ENCODE measurements around the gene SREBF1.

Gene SREBF1

GRCh38 chr17:17781591-17782496 lies 54.9 kb downstream of the SREBF1 start:
- no peaks in the 10 kb centered on the region for H3K36me3 ChIP-seq (ENCODE audit: control insufficient read depth, insufficient read depth, low read length)
- H3K4me1 ChIP-seq (ENCODE audit: control insufficient read depth, insufficient read depth, low read length, poor library complexity, severe bottlenecking): peaks cover 17% of the 10 kb centered on the region
- DNase-seq: peak in 2 of 3 donors; percentile 18
- H3K9me3 ChIP-seq (ENCODE audit: control insufficient read depth, low read length): no peaks in the 10 kb centered on the region
- no peaks in the 10 kb centered on the region for H3K27me3 ChIP-seq (replicated peaks; ENCODE audit: control insufficient read depth, insufficient read depth, low read length, poor library complexity, severe bottlenecking)
- peak overlapping the region; percentile 32 for H3K27ac ChIP-seq (ENCODE audit: insufficient read depth, low read length, poor library complexity, severe bottlenecking)
- peak overlapping the region; percentile 68 for H3K4me3 ChIP-seq (ENCODE audit: insufficient read depth, low read depth, low read length, poor library complexity, severe bottlenecking)

- no peaks in the 10 kb centered on the region for H3K27me3 ChIP-seq (replicated peaks; ENCODE audit: control insufficient read depth, insufficient read depth, low read length, poor library complexity, severe bottlenecking)
- H3K4me1 ChIP-seq (ENCODE audit: control insufficient read depth, insufficient read depth, low read length, poor library complexity, severe bottlenecking): peaks cover 17% of the 10 kb centered on the region
- H3K4me3 ChIP-seq (ENCODE audit: insufficient read depth, low read depth, low read length, poor library complexity, severe bottlenecking): no peak overlapping the region
- no peaks in the 10 kb centered on the region for H3K9me3 ChIP-seq (ENCODE audit: control insufficient read depth, low read length)
- no peak for DNase-seq
- no peak overlapping the region for H3K27ac ChIP-seq (ENCODE audit: insufficient read depth, low read length, poor library complexity, severe bottlenecking)
- H3K36me3 ChIP-seq (ENCODE audit: control insufficient read depth, insufficient read depth, low read length): no peaks in the 10 kb centered on the region
Observed at GRCh38 chr17:17780922-17781590, 55.7 kb downstream of the SREBF1 start.

GRCh38 chr17:17779015-17779611 lies 57.7 kb downstream of the SREBF1 start:
- Histone ChIP-seq H3K4me1 (ENCODE audit: control insufficient read depth, insufficient read depth, low read length, poor library complexity, severe bottlenecking) (peaks cover 12% of the 10 kb centered on the region), H3K27ac (ENCODE audit: insufficient read depth, low read length, poor library complexity, severe bottlenecking) (no peak overlapping the region), H3K27me3 (replicated peaks; ENCODE audit: control insufficient read depth, insufficient read depth, low read length, poor library complexity, severe bottlenecking) (no peaks in the 10 kb centered on the region), H3K36me3 (ENCODE audit: control insufficient read depth, insufficient read depth, low read length) (no peaks in the 10 kb centered on the region), H3K9me3 (ENCODE audit: control insufficient read depth, low read length) (no peaks in the 10 kb centered on the region), H3K4me3 (ENCODE audit: insufficient read depth, low read depth, low read length, poor library complexity, severe bottlenecking) (no peak overlapping the region)
- DNase-seq: no peak

- H3K9me3 ChIP-seq (ENCODE audit: control insufficient read depth, low read length): no peaks in the 10 kb centered on the region
- H3K27me3 ChIP-seq (replicated peaks; ENCODE audit: control insufficient read depth, insufficient read depth, low read length, poor library complexity, severe bottlenecking): no peaks in the 10 kb centered on the region
- DNase-seq: no peak
- H3K4me3 ChIP-seq (ENCODE audit: insufficient read depth, low read depth, low read length, poor library complexity, severe bottlenecking): no peak overlapping the region
- peaks cover 8% of the 10 kb centered on the region for H3K4me1 ChIP-seq (ENCODE audit: control insufficient read depth, insufficient read depth, low read length, poor library complexity, severe bottlenecking)
- no peak overlapping the region for H3K27ac ChIP-seq (ENCODE audit: insufficient read depth, low read length, poor library complexity, severe bottlenecking)
- no peaks in the 10 kb centered on the region for H3K36me3 ChIP-seq (ENCODE audit: control insufficient read depth, insufficient read depth, low read length)
Observed at GRCh38 chr17:17778308-17779014, 58.3 kb downstream of the SREBF1 start.

GRCh38 chr17:17776889-17777288 lies 59.9 kb downstream of the SREBF1 start:
- no peak for DNase-seq
- peaks cover 2% of the 10 kb centered on the region for H3K4me1 ChIP-seq (ENCODE audit: control insufficient read depth, insufficient read depth, low read length, poor library complexity, severe bottlenecking)

GRCh38 chr17:17774009-17774881 lies 62.5 kb downstream of the SREBF1 start:
- H3K4me3 ChIP-seq (ENCODE audit: insufficient read depth, low read depth, low read length, poor library complexity, severe bottlenecking): no peak overlapping the region
- H3K9me3 ChIP-seq (ENCODE audit: control insufficient read depth, low read length): no peaks in the 10 kb centered on the region
- no peak overlapping the region for H3K27ac ChIP-seq (ENCODE audit: insufficient read depth, low read length, poor library complexity, severe bottlenecking)
- H3K36me3 ChIP-seq (ENCODE audit: control insufficient read depth, insufficient read depth, low read length): no peaks in the 10 kb centered on the region
- no peaks in the 10 kb centered on the region for H3K4me1 ChIP-seq (ENCODE audit: control insufficient read depth, insufficient read depth, low read length, poor library complexity, severe bottlenecking)
- no peak for DNase-seq
- H3K27me3 ChIP-seq (replicated peaks; ENCODE audit: control insufficient read depth, insufficient read depth, low read length, poor library complexity, severe bottlenecking): no peaks in the 10 kb centered on the region

More at GRCh38 chr17:17776889-17777288, 59.9 kb downstream of the SREBF1 start:
- Histone ChIP-seq H3K27ac (ENCODE audit: insufficient read depth, low read length, poor library complexity, severe bottlenecking) (no peak overlapping the region), H3K36me3 (ENCODE audit: control insufficient read depth, insufficient read depth, low read length) (no peaks in the 10 kb centered on the region), H3K27me3 (replicated peaks; ENCODE audit: control insufficient read depth, insufficient read depth, low read length, poor library complexity, severe bottlenecking) (no peaks in the 10 kb centered on the region), H3K9me3 (ENCODE audit: control insufficient read depth, low read length) (no peaks in the 10 kb centered on the region), H3K4me3 (ENCODE audit: insufficient read depth, low read depth, low read length, poor library complexity, severe bottlenecking) (no peak overlapping the region)

GRCh38 chr17:17772231-17772630 lies 64.6 kb downstream of the SREBF1 start:
- DNase-seq: no peak
- no peaks in the 10 kb centered on the region for H3K4me1 ChIP-seq (ENCODE audit: control insufficient read depth, insufficient read depth, low read length, poor library complexity, severe bottlenecking)
- no peaks in the 10 kb centered on the region for H3K36me3 ChIP-seq (ENCODE audit: control insufficient read depth, insufficient read depth, low read length)
- no peak overlapping the region for H3K4me3 ChIP-seq (ENCODE audit: insufficient read depth, low read depth, low read length, poor library complexity, severe bottlenecking)
- no peaks in the 10 kb centered on the region for H3K9me3 ChIP-seq (ENCODE audit: control insufficient read depth, low read length)
- no peak overlapping the region for H3K27ac ChIP-seq (ENCODE audit: insufficient read depth, low read length, poor library complexity, severe bottlenecking)
- no peaks in the 10 kb centered on the region for H3K27me3 ChIP-seq (replicated peaks; ENCODE audit: control insufficient read depth, insufficient read depth, low read length, poor library complexity, severe bottlenecking)

- no peaks in the 10 kb centered on the region for H3K36me3 ChIP-seq (ENCODE audit: control insufficient read depth, insufficient read depth, low read length)
Observed at GRCh38 chr17:17771498-17772201, 65.1 kb downstream of the SREBF1 start.

More at GRCh38 chr17:17771498-17772201, 65.1 kb downstream of the SREBF1 start:
- no peak overlapping the region for H3K4me3 ChIP-seq (ENCODE audit: insufficient read depth, low read depth, low read length, poor library complexity, severe bottlenecking)
- no peak overlapping the region for H3K27ac ChIP-seq (ENCODE audit: insufficient read depth, low read length, poor library complexity, severe bottlenecking)
- no peaks in the 10 kb centered on the region for H3K27me3 ChIP-seq (replicated peaks; ENCODE audit: control insufficient read depth, insufficient read depth, low read length, poor library complexity, severe bottlenecking)
- no peaks in the 10 kb centered on the region for H3K4me1 ChIP-seq (ENCODE audit: control insufficient read depth, insufficient read depth, low read length, poor library complexity, severe bottlenecking)
- H3K9me3 ChIP-seq (ENCODE audit: control insufficient read depth, low read length): no peaks in the 10 kb centered on the region
- DNase-seq: no peak
